HG03520 (cell line): ENCODE measurements around the gene CMIP.

Experiments used
- ATAC-seq: cut with Tn5 transposase; IDR thresholded peaks from one replicate; pipeline ENCODE4 v1.9.1; 2021; ENCODE audit warnings: mild to moderate bottlenecking, moderate library complexity; ENCODE audit not compliant: unreplicated experiment

CMIP gene

GRCh38 chr16:81492311-81492761 lies 47.7 kb downstream of the CMIP start:
- no peak for ATAC-seq

GRCh38 chr16:81492965-81493754 lies 48.6 kb downstream of the CMIP start:
- no peak for ATAC-seq

- ATAC-seq, result no peak
Measured at GRCh38 chr16:81493755-81494433, 49.3 kb downstream of the CMIP start.

GRCh38 chr16:81494434-81494806 lies 49.8 kb downstream of the CMIP start:
- ATAC-seq, result no peak

- ATAC-seq, result no peak
Measured at GRCh38 chr16:81494888-81495287, 50.3 kb downstream of the CMIP start.

- ATAC-seq, result no peak
Measured at GRCh38 chr16:81495321-81496234, 51.0 kb downstream of the CMIP start.

GRCh38 chr16:81496321-81496720 lies 51.7 kb downstream of the CMIP start:
- ATAC-seq, result no peak

- ATAC-seq, result no peak
Measured at GRCh38 chr16:81496742-81497141, 52.1 kb downstream of the CMIP start.

GRCh38 chr16:81497690-81498089 lies 53.1 kb downstream of the CMIP start:
- peak; percentile 61 for ATAC-seq

- no peak for ATAC-seq
Measured at GRCh38 chr16:81498351-81498750, 53.7 kb downstream of the CMIP start.

GRCh38 chr16:81499576-81500380 lies 55.2 kb downstream of the CMIP start:
- no peak for ATAC-seq

- no peak for ATAC-seq
Measured at GRCh38 chr16:81500833-81501521, 56.4 kb downstream of the CMIP start.

- ATAC-seq, result no peak
Measured at GRCh38 chr16:81502396-81503070, 57.9 kb downstream of the CMIP start.

GRCh38 chr16:81505011-81505661 lies 60.5 kb downstream of the CMIP start:
- ATAC-seq, result peak; percentile 60

GRCh38 chr16:81509404-81509803 lies 64.8 kb downstream of the CMIP start:
- ATAC-seq, result no peak

GRCh38 chr16:81510016-81510415 lies 65.4 kb downstream of the CMIP start:
- no peak for ATAC-seq

- ATAC-seq, result no peak
Measured at GRCh38 chr16:81511371-81511770, 66.8 kb downstream of the CMIP start.

- ATAC-seq, result no peak
Measured at GRCh38 chr16:81513204-81514040, 68.8 kb downstream of the CMIP start.
